Thoracic aorta (tissue), 2 donors: Measurements from ENCODE around the gene PYURF. TPM values are rescaled to one million over a fixed set of nuclear protein-coding genes. Genes with fewer than 3 reads are reported as not detected.

Experiments used
- ATAC-seq: fragments of 150-250 bp; one replicate; pipeline ENCODE4 v1.8.0; 2017; ENCODE audit warnings: low read depth; ENCODE audit not compliant: insufficient number of reproducible peaks, low FRiP score
- DNase-seq: peaks from one replicate; pipeline ENCODE4 v3.0.0-alpha.2; 2020; ENCODE audit warnings: low spot score
- H3K27ac ChIP-seq, 2 donors: fragments of 200-600 bp; sonication (generic); 1 replicate in 1 of 2; 2 replicates in 1 of 2; pipeline ENCODE4 v1.5.1; 2016; ENCODE audit warnings: mild to moderate bottlenecking in 2 of 2, moderate library complexity in 2 of 2
- H3K27me3 ChIP-seq: fragments of 200-600 bp; sonication (generic); replicated peaks from 2 replicates; pipeline ENCODE4 v1.6.0; 2016; ENCODE audit warnings: mild to moderate bottlenecking; ENCODE audit not compliant: insufficient read depth
- H3K36me3 ChIP-seq: fragments of 200-600 bp; sonication (generic); one replicate; pipeline ENCODE4 v1.5.1; 2016
- H3K4me1 ChIP-seq, 2 donors: fragments of 200-600 bp; sonication (generic); 1 replicate in 1 of 2; 2 replicates in 1 of 2; pipeline versions ENCODE4 v1.5.1 to v1.6.0; 2016; ENCODE audit warnings: low read depth in 2 of 2, mild to moderate bottlenecking in 1 of 2; ENCODE audit not compliant: control insufficient read depth in 1 of 2
- H3K4me3 ChIP-seq: fragments of 200-600 bp; sonication (generic); 2 replicates; pipeline ENCODE4 v1.5.1; 2016; ENCODE audit warnings: mild to moderate bottlenecking
- H3K9me3 ChIP-seq: fragments of 200-600 bp; sonication (generic); 2 replicates; pipeline ENCODE4 v1.5.1; 2016
- total RNA-seq, 2 donors: library from RNA; depleted of rRNA; stranded (reverse); fragments of >200 nt; gene quantifications; one replicate each; pipeline versions ENCODE4 v1.1.0 to v1.2.3, GENCODE V29; 2016
- TF ChIP-seq, protein P1 (sequence below): fragments of 200-600 bp; sonication (generic); IDR thresholded peaks from one replicate; pipeline ENCODE4 v1.5.1; 2019; ENCODE audit warnings: antibody characterized with exemption

Gene PYURF
- total RNA-seq, 2 donors from 2014 or later = 81.5 to 94.0 TPM

DNA sequence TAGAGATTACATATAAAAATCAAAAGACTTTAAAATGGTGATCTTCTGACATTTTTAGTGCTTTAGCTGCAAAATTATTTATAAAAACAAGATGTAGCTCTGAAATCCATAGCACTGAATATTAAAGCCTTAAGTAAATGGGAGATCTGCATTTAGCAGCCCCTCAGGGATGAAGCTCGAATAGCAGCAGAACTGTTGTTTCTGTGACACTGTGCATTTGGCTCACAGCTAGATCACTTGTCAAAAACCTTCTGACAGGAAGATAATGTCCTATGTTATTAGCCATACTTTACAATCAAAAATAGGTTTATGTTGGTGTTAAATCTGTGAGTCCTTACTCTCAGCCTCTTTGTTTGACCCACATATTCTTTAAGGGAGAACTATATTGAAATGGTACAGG is 14.1 kb upstream of the PYURF start:
- Histone ChIP-seq H3K4me3 (no peak overlapping the region), H3K4me1 (peaks cover 0 to 7% of the 10 kb centered on the region in 2 donors), H3K9me3 (no peaks in the 10 kb centered on the region), H3K27me3 (no peaks in the 10 kb centered on the region), H3K36me3 (no peaks in the 10 kb centered on the region), H3K27ac (no peak overlapping the region)
- ATAC-seq = no peak
- no peak for DNase-seq
- TF ChIP-seq, protein P1, sequence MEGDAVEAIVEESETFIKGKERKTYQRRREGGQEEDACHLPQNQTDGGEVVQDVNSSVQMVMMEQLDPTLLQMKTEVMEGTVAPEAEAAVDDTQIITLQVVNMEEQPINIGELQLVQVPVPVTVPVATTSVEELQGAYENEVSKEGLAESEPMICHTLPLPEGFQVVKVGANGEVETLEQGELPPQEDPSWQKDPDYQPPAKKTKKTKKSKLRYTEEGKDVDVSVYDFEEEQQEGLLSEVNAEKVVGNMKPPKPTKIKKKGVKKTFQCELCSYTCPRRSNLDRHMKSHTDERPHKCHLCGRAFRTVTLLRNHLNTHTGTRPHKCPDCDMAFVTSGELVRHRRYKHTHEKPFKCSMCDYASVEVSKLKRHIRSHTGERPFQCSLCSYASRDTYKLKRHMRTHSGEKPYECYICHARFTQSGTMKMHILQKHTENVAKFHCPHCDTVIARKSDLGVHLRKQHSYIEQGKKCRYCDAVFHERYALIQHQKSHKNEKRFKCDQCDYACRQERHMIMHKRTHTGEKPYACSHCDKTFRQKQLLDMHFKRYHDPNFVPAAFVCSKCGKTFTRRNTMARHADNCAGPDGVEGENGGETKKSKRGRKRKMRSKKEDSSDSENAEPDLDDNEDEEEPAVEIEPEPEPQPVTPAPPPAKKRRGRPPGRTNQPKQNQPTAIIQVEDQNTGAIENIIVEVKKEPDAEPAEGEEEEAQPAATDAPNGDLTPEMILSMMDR = no peak

DNA sequence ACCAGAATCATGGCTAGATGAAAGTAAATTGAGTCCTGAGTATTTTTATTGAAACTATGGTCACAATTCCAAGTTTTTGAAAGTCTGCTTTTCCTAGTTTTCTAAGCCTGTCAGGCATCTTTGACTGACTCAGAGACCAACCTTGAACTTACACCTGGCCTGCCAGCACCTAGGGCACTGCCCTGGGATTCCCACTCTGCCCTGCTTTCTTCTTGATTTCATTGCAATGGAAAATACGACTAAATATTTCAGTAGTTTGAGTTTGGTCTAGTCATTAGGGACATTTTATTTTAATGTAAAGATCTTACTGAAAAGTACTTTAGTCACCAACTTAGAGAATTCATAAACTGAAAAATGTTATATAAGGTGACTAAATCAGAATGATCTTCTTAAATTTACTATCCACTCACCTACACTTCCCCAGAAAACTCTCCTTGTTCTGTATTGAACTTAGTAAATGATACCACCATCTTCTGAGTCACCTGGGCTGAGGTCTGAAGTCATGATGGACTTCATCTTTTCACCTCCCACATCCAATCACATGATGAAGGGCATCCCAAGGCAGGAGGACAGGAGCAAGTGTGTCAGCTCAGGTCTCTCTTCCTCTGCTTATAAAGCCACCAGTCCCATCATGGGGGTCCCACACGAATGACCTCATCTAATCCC is 11.6 kb upstream of the PYURF start:
- Histone ChIP-seq H3K27me3 (no peaks in the 10 kb centered on the region), H3K4me3 (no peak overlapping the region), H3K36me3 (no peaks in the 10 kb centered on the region), H3K9me3 (no peaks in the 10 kb centered on the region), H3K4me1 (peaks cover 0 to 7% of the 10 kb centered on the region in 2 donors), H3K27ac (no peak overlapping the region)
- no peak for DNase-seq
- no peak for ATAC-seq
- TF ChIP-seq, protein P1 = no peak

GRCh38 chr4:88533937-88534750 is 10.6 kb upstream of the PYURF start:
- ATAC-seq (no peak), DNase-seq (no peak)
- Histone ChIP-seq H3K27ac (peak overlapping the region in 1 of 2 donors; percentile 7), H3K36me3 (no peaks in the 10 kb centered on the region), H3K4me1 (peaks cover 0 to 7% of the 10 kb centered on the region in 2 donors), H3K27me3 (no peaks in the 10 kb centered on the region), H3K4me3 (no peak overlapping the region), H3K9me3 (no peaks in the 10 kb centered on the region)
- TF ChIP-seq, protein P1 = no peak

DNA sequence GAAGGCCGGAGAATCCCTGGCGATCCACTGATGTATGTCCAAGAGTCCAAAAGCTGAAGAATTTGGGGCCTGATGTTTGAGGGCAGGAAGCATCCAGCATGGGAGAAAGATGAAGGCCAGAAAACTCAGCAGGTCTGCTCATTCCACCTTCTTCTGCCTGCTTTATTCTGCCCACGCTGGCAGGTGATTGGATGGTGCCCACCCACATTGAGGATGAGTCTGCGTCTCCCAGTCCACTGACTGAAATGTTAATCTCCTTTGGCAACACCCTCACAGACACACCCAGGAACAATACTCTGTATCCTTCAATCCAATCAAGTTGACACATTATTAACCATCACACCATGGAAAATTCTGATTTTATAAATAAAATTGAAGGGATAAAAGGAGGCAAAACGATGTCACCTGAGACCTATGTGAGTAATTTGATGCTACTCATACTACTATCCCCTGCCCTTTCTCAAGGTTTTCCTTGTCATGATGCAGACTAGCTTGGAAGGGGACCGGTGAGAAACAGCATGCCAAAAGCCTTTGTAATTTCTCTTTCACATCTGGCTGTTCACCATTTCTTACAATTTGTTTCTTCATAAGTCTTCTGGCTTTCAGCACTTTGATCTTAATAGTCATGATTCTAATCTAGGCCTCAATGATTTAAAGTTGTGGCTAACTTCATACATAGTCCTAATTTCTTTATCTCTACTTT is 9.7 kb upstream of the PYURF start:
- DNase-seq = no peak
- Histone ChIP-seq H3K36me3 (no peaks in the 10 kb centered on the region), H3K27ac (no peak overlapping the region), H3K4me3 (no peak overlapping the region), H3K4me1 (peaks cover 0 to 7% of the 10 kb centered on the region in 2 donors), H3K9me3 (no peaks in the 10 kb centered on the region), H3K27me3 (no peaks in the 10 kb centered on the region)
- no peak for ATAC-seq
- TF ChIP-seq, protein P1 = no peak

GRCh38 chr4:88531549-88531948 is 8.0 kb upstream of the PYURF start:
- Histone ChIP-seq H3K9me3 (no peaks in the 10 kb centered on the region), H3K4me1 (peaks cover 0 to 8% of the 10 kb centered on the region in 2 donors), H3K27ac (no peak overlapping the region), H3K4me3 (no peak overlapping the region), H3K36me3 (no peaks in the 10 kb centered on the region), H3K27me3 (no peaks in the 10 kb centered on the region)
- DNase-seq = no peak
- TF ChIP-seq, protein P1 = no peak
- no peak for ATAC-seq
